K562 (cell line): ENCODE data around the gene TBRG4.

Experiments used
- BRCA1 ChIP-seq, 2 experiments: fragments of 450-650 bp in 1 of 2; sonication (generic) in 1 of 2; formaldehyde crosslinking in 1 of 2; IDR thresholded peaks; 2 replicates each; pipeline versions ENCODE4 v1.5.0 to v1.6.1; 2017 to 2020; ENCODE audit warnings: mild to moderate bottlenecking in 1 of 2, missing genetic modification reagents in 1 of 2
- CBX2 ChIP-seq: fragments of 200-600 bp; sonication (generic); IDR thresholded peaks from one replicate; pipeline ENCODE4 v1.6.1; 2012; ENCODE audit warnings: mild to moderate bottlenecking, low read length, inconsistent platforms; ENCODE audit not compliant: insufficient read depth, poor library complexity, severe bottlenecking
- CTCF ChIP-seq, 3 experiments: IDR thresholded peaks in 2 of 3; conservative IDR thresholded peaks in 1 of 3; 2 replicates each; pipeline ENCODE4 v1.5.1; 2011 to 2012; ENCODE audit warnings: low read length in 3 of 3, mild to moderate bottlenecking in 3 of 3, control low read depth in 2 of 3, improper control_type of control experiment in 1 of 3, inconsistent platforms in 1 of 3, low read depth in 1 of 3, mixed read lengths in 1 of 3, moderate library complexity in 1 of 3; ENCODE audit not compliant: insufficient read depth in 2 of 3
- DNMT1 ChIP-seq: fragments of 450-650 bp; IDR thresholded peaks from 2 replicates; pipeline ENCODE4 v1.6.1; 2016; ENCODE audit warnings: antibody characterized with exemption, mild to moderate bottlenecking
- E4F1 ChIP-seq: fragments of 250-450 bp; sonication (Bioruptor Pico); IDR thresholded peaks from 2 replicates; pipeline ENCODE4 v1.5.0; 2021; ENCODE audit warnings: mild to moderate bottlenecking, borderline replicate concordance
- FOXA1 ChIP-seq: fragments of 450-650 bp; IDR thresholded peaks from 2 replicates; pipeline ENCODE4 v1.6.1; 2016; ENCODE audit warnings: mild to moderate bottlenecking, borderline replicate concordance
- FOXK2 ChIP-seq, 2 experiments: fragments of 450-650 bp; IDR thresholded peaks in 1 of 2; conservative IDR thresholded peaks in 1 of 2; 2 replicates each; pipeline ENCODE4 v1.6.1; 2016; ENCODE audit warnings: low read depth in 2 of 2, mild to moderate bottlenecking in 1 of 2
- JUND ChIP-seq, 2 experiments: IDR thresholded peaks; 2 replicates in 1 of 2; 3 replicates in 1 of 2; pipeline ENCODE4 v1.6.1; 2011; ENCODE audit warnings: borderline replicate concordance in 2 of 2, low read depth in 2 of 2, low read length in 2 of 2, improper control_type of control experiment in 1 of 2, missing biosample characterization in 1 of 2, missing genetic modification characterization in 1 of 2, missing genetic modification reagents in 1 of 2
- POLR2A ChIP-seq: fragments of 450-650 bp; conservative IDR thresholded peaks from 2 replicates; pipeline ENCODE4 v1.6.1; 2016
- SIN3A ChIP-seq, 2 experiments: fragments of 150-350 bp in 1 of 2; IDR thresholded peaks; 2 replicates each; pipeline ENCODE4 v1.6.1; 2011 to 2016; ENCODE audit warnings: borderline replicate concordance in 2 of 2, low read depth in 2 of 2, low read length in 2 of 2, mild to moderate bottlenecking in 2 of 2, moderate library complexity in 2 of 2; ENCODE audit not compliant: control insufficient read depth in 1 of 2
- SMAD1 ChIP-seq: fragments of 150-350 bp; IDR thresholded peaks from 2 replicates; pipeline ENCODE4 v1.6.1; 2014; ENCODE audit warnings: low read length, low read depth; ENCODE audit not compliant: partially characterized antibody
- TBP ChIP-seq: optimal IDR thresholded peaks from 2 replicates; pipeline ENCODE3; 2011; ENCODE audit warnings: low read depth, low read length, improper control_type of control experiment
- ZNF41 ChIP-seq: fragments of 250-450 bp; sonication (Bioruptor Pico); conservative IDR thresholded peaks from 2 replicates; pipeline ENCODE4 v1.4.0; 2020; ENCODE audit warnings: mild to moderate bottlenecking
- ZNF780A ChIP-seq: fragments of 250-450 bp; sonication (Bioruptor Pico); IDR thresholded peaks from 2 replicates; pipeline ENCODE4 v1.5.0; 2021; ENCODE audit warnings: mild to moderate bottlenecking

DNA sequence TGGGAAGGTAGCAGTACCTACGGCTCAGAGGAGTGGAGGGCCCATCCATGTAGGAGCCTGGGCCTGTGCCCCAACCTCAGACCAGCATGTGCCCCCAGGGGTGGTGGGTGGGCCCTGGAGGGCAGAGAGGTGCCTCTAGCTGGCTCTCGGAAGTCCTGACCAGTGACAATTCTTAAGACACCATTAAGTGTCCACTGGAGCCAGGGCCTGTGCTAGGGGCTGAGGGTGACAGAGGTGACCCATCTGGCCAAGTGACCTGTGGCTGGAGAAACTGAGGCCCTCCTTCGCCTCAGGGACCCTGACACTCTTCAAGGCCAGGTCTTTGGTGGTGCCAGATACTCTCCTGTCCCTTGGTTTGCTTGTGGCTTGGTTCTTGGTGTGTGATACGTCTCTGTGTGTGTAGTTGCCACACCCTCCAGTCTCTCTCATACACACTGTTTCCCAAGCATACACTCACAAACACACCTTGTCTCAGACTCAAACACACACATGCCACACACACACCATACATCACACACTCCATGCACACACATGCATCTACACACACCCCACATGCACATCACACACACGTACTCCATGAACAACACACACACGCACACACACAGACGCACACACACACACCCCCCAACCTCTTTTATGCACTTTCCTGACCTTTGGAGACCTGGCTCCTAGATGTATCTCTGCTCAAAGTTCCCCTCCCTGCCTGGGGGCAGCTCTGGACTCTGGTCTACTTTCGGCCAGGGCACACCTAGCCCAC lies 45.2 kb upstream of the TBRG4 start:
- TF ChIP-seq SIN3A (IDR thresholded peaks at IDR 0.05; ENCODE audit: borderline replicate concordance in 2 of 2, control insufficient read depth in 1 of 2, low read depth in 2 of 2, low read length in 2 of 2), result no peak
- TF ChIP-seq JUND (IDR thresholded peaks at IDR 0.05; ENCODE audit: borderline replicate concordance, low read depth, low read length), result no peak
- TF ChIP-seq JUND (tag; IDR thresholded peaks at IDR 0.05; ENCODE audit: borderline replicate concordance, low read depth, low read length), result no peak
- TF ChIP-seq ZNF41 (CRISPR knock-in tag), result no peak
- no peak for TF ChIP-seq E4F1 (CRISPR knock-in tag)
- TF ChIP-seq SMAD1, result no peak
- no peak for TF ChIP-seq ZNF780A
- TF ChIP-seq BRCA1 (IDR thresholded peaks at IDR 0.05), result no peak
- TF ChIP-seq BRCA1 (CRISPR knock-in tag; IDR thresholded peaks at IDR 0.05), result no peak
- TF ChIP-seq CBX2, result no peak
- TF ChIP-seq FOXK2 (conservative IDR thresholded peaks at IDR 0.05 in 1 of 2, IDR thresholded peaks at IDR 0.05 in 1 of 2; ENCODE audit: low read depth in 2 of 2), result no peak
- no peak for TF ChIP-seq FOXA1
- no peak for TF ChIP-seq TBP
- TF ChIP-seq CTCF (IDR thresholded peaks at IDR 0.05 in 2 of 3, conservative IDR thresholded peaks at IDR 0.05 in 1 of 3; ENCODE audit: insufficient read depth in 2 of 3, low read depth in 1 of 3, low read length in 3 of 3), result no peak
- TF ChIP-seq DNMT1, result no peak
- TF ChIP-seq POLR2A, result no peak
